ENCODE results near the gene TUBGCP3. TPM values are rescaled to one million over a fixed set of nuclear protein-coding genes. Genes with fewer than 3 reads are reported as not detected.
"Not testable (repeated sequence)": the region's sequence is repeated elsewhere in the genome, so short reads cannot be mapped to it uniquely, and the experiment has no call there.

TUBGCP3 gene
- total RNA-seq, 3 donors from 2014 or later (not counting 1 experiment from before 2014, with no cell fraction given) = 43.0 to 57.9 (median 53.6) TPM

DNA sequence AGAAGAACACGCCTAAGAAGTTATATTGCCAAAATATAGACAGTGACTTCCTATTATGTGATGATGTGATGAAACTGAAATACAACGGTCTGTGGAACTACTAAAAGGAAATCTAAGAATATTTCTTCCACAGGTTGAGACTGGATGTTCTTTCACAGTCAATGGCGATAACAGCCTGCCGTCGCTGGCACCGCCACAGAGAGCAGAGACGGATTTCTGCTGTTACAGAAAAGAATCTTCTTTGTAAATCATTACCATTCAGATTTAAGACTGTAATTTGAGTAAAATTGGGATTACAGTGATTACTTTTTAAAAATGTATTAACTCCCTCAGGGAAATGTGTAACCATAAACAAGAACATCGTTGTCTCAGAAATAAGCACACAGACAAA is 100.8 kb downstream of the TUBGCP3 start:
- no peaks in the 10 kb centered on the region for H3K9me3 ChIP-seq (ENCODE audit: control insufficient read depth, insufficient read depth, low read length)
- 76% methylated on average over 2 of the region's 8 CpGs for WGBS (ENCODE audit: insufficient coverage)
- Mint-ChIP-seq H3K27me3 (ENCODE audit: low read depth in 2 of 2) (no peaks in the 10 kb centered on the region), H3K4me3 (no peak overlapping the region), H3K9me3 (no peaks in the 10 kb centered on the region), H3K36me3 (no peaks in the 10 kb centered on the region), H3K27ac (no peak overlapping the region), H3K4me1 (peaks cover 0 to 6% of the 10 kb centered on the region in 2 donors)
- no peak overlapping the region for H3K27ac ChIP-seq (ENCODE audit: low read length)
- DNase-seq (no peak), ATAC-seq (no peak)
- TF ChIP-seq, protein P1, sequence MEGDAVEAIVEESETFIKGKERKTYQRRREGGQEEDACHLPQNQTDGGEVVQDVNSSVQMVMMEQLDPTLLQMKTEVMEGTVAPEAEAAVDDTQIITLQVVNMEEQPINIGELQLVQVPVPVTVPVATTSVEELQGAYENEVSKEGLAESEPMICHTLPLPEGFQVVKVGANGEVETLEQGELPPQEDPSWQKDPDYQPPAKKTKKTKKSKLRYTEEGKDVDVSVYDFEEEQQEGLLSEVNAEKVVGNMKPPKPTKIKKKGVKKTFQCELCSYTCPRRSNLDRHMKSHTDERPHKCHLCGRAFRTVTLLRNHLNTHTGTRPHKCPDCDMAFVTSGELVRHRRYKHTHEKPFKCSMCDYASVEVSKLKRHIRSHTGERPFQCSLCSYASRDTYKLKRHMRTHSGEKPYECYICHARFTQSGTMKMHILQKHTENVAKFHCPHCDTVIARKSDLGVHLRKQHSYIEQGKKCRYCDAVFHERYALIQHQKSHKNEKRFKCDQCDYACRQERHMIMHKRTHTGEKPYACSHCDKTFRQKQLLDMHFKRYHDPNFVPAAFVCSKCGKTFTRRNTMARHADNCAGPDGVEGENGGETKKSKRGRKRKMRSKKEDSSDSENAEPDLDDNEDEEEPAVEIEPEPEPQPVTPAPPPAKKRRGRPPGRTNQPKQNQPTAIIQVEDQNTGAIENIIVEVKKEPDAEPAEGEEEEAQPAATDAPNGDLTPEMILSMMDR (IDR thresholded peaks at IDR 0.05) = no peak
- no peaks in the 10 kb centered on the region for H3K27me3 ChIP-seq (ENCODE audit: control insufficient read depth, insufficient read depth, low read length)
- intact Hi-C loops (cut with micrococcal nuclease) = no loop called here
- H3K36me3 ChIP-seq (ENCODE audit: control insufficient read depth, insufficient read depth, low read length) = peaks cover 5% of the 10 kb centered on the region
- no peak overlapping the region for H3K4me3 ChIP-seq (ENCODE audit: low read length)
- no peaks in the 10 kb centered on the region for H3K4me1 ChIP-seq (ENCODE audit: control insufficient read depth, insufficient read depth, low read length)

DNA sequence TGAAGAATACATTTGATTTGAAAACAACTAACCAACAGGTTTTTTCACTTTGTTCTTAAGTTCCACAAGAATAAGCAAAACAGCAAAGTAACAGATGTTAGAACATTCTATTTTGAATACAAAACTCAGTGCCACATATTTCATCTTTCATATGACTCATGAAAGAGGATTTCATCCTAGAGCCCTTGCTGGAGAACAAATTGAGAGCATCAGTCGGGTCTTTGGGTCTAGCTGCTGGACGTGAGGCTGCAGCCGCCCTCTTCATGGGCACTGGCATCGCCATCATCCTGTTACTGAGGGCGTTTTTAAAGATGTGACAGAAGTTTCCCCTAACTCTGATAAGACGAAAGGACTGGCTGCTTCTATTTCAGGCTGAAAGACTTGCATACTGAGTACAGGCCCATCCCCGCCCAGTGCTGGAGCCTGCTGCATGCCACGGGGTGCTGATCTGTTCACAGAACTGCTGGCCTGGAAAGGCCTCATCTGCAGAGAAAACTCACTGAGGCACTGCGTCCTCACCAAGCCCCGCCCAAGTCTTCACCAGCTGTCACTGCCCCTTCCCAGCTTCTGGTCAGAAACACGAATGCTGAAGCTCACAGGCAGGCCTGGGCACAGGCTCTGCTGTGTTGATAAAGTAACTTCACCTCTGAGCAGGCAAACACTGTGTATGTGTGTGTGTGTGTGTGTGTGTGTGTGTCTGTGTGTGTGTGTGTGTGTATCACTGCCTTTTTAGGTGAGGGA is 101.4 kb downstream of the TUBGCP3 start:
- Mint-ChIP-seq H3K27me3 (ENCODE audit: low read depth in 2 of 2) (no peaks in the 10 kb centered on the region), H3K27ac (no peak overlapping the region), H3K36me3 (no peaks in the 10 kb centered on the region), H3K4me3 (no peak overlapping the region), H3K9me3 (no peaks in the 10 kb centered on the region), H3K4me1 (peaks cover 0 to 1% of the 10 kb centered on the region in 2 donors)
- ATAC-seq = no peak
- H3K4me1 ChIP-seq (ENCODE audit: control insufficient read depth, insufficient read depth, low read length) = no peaks in the 10 kb centered on the region
- WGBS (ENCODE audit: insufficient coverage) = 96% methylated on average over 11 of the region's 11 CpGs
- no peak for DNase-seq
- no peak overlapping the region for H3K4me3 ChIP-seq (ENCODE audit: low read length)
- H3K9me3 ChIP-seq (ENCODE audit: control insufficient read depth, insufficient read depth, low read length) = no peaks in the 10 kb centered on the region
- TF ChIP-seq, protein P1 (IDR thresholded peaks at IDR 0.05) = no peak
- no peaks in the 10 kb centered on the region for H3K27me3 ChIP-seq (ENCODE audit: control insufficient read depth, insufficient read depth, low read length)
- intact Hi-C loops (cut with micrococcal nuclease) = no loop called here
- no peak overlapping the region for H3K27ac ChIP-seq (ENCODE audit: low read length)
- peaks cover 5% of the 10 kb centered on the region for H3K36me3 ChIP-seq (ENCODE audit: control insufficient read depth, insufficient read depth, low read length)

DNA sequence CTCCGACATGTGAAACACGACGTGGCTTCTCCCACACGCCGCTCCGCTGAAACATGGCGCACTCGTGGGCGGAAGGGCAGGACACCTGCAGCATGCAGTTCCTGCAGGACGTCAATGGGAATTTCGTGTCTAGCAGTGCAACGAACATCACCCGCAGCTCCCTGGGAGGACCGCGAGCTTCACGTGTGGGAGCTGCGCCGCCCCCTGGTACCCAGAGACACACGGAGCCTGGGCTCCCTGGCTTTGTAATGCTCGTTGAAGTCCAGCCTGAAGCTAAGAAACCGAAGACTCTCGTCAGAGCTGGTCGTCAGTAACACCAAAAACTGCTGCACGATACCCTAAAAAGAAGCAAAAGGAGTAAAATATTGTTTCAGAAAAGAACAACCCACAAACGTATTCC is 102.1 kb downstream of the TUBGCP3 start:
- DNase-seq; intact Hi-C loops (cut with micrococcal nuclease); ATAC-seq; H3K9me3 Mint-ChIP-seq; H3K4me1 ChIP-seq (ENCODE audit: control insufficient read depth, insufficient read depth, low read length); H3K4me3 Mint-ChIP-seq; H3K36me3 Mint-ChIP-seq; H3K27me3 ChIP-seq (ENCODE audit: control insufficient read depth, insufficient read depth, low read length); H3K4me3 ChIP-seq (ENCODE audit: low read length); H3K27me3 Mint-ChIP-seq (ENCODE audit: low read depth in 2 of 2); H3K9me3 ChIP-seq (ENCODE audit: control insufficient read depth, insufficient read depth, low read length); H3K27ac Mint-ChIP-seq; H3K36me3 ChIP-seq (ENCODE audit: control insufficient read depth, insufficient read depth, low read length); H3K4me1 Mint-ChIP-seq; H3K27ac ChIP-seq (ENCODE audit: low read length): not testable (repeated sequence)
- WGBS (ENCODE audit: insufficient coverage) = 100% methylated on average over 7 of the region's 25 CpGs

DNA sequence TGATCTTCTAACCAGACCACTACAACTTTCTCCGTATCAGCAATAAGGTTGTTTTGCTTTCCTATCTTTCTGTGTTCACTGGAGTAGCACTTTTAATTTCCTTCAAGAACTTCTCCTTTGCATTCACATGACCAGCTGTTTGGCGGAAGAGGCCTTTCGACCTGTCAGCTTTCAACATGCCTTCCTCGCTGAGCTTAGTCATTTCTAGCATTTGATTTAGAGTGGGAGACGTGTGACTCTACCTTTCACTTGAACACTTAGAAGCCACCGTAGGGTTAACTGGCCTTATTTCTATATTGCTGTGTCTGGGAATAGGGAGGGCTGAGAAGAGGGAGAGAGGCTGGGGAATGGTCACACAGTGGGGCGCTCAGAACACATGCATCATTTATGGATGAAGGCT is 104.7 kb downstream of the TUBGCP3 start:
- Mint-ChIP-seq H3K27me3 (ENCODE audit: low read depth in 2 of 2) (no peaks in the 10 kb centered on the region), H3K27ac (no peak overlapping the region), H3K4me1 (no peaks in the 10 kb centered on the region), H3K4me3 (no peak overlapping the region), H3K36me3 (no peaks in the 10 kb centered on the region), H3K9me3 (no peaks in the 10 kb centered on the region)
- intact Hi-C loops (cut with micrococcal nuclease) = no loop called here
- WGBS (ENCODE audit: insufficient coverage) = 93% methylated on average over 6 of the region's 7 CpGs
- Histone ChIP-seq H3K36me3 (ENCODE audit: control insufficient read depth, insufficient read depth, low read length) (peaks cover 5% of the 10 kb centered on the region), H3K9me3 (ENCODE audit: control insufficient read depth, insufficient read depth, low read length) (no peaks in the 10 kb centered on the region), H3K4me1 (ENCODE audit: control insufficient read depth, insufficient read depth, low read length) (no peaks in the 10 kb centered on the region), H3K27ac (ENCODE audit: low read length) (no peak overlapping the region), H3K27me3 (ENCODE audit: control insufficient read depth, insufficient read depth, low read length) (no peaks in the 10 kb centered on the region), H3K4me3 (ENCODE audit: low read length) (no peak overlapping the region)
- no peak for DNase-seq
- no peak for ATAC-seq
- TF ChIP-seq, protein P1 (IDR thresholded peaks at IDR 0.05) = no peak
